Cardiac muscle cell (in vitro differentiated cells and primary cell): ENCODE measurements around the gene MYO3B. TPM values are rescaled to one million over a fixed set of nuclear protein-coding genes. Genes with fewer than 3 reads are reported as not detected.

Experiments
- DNase-seq, 2 donors: peaks; one replicate each; pipeline versions ENCODE4 v3.0.0 to v3.0.0-alpha.2; 2010 to 2017; ENCODE audit warnings: low read depth in 1 of 2, low spot score in 1 of 2
- H3K27ac ChIP-seq: fragments of 200-600 bp; sonication (generic); 2 replicates; pipeline ENCODE4 v1.5.1; 2016
- H3K27me3 ChIP-seq: fragments of 200-600 bp; sonication (generic); 2 replicates; pipeline ENCODE4 v1.6.0; 2016; ENCODE audit warnings: control low read depth
- H3K36me3 ChIP-seq: fragments of 200-600 bp; sonication (generic); 2 replicates; pipeline ENCODE4 v1.5.1; 2016; ENCODE audit warnings: control low read depth
- H3K4me1 ChIP-seq: fragments of 200-600 bp; sonication (generic); 2 replicates; pipeline ENCODE4 v1.8.1; 2017; ENCODE audit warnings: low read depth, mild to moderate bottlenecking, mixed run types
- H3K4me3 ChIP-seq: fragments of 200-600 bp; sonication (generic); 2 replicates; pipeline ENCODE4 v1.5.1; 2016; ENCODE audit warnings: mild to moderate bottlenecking
- H3K9me3 ChIP-seq: fragments of 200-600 bp; sonication (generic); 2 replicates; pipeline ENCODE4 v1.5.1; 2017; ENCODE audit warnings: low read depth, mild to moderate bottlenecking, control low read depth
- CTCF ChIP-seq: IDR thresholded peaks from 2 replicates; pipeline ENCODE4 v1.5.1; 2012; ENCODE audit warnings: low read depth, mild to moderate bottlenecking, low read length
- polyA plus RNA-seq: library from polyadenylated mRNA; unstranded; fragments of >200 nt; fragmentation: Nextera tagmentation; extraction: Ambion mirVana; gene quantifications from 2 replicates; pipeline ENCODE4 v1.2.1, GENCODE V29; 2016
- total RNA-seq: library from RNA; depleted of rRNA; stranded (reverse); fragments of >200 nt; gene quantifications from 2 replicates; pipeline ENCODE4 v1.2.3, GENCODE V29; 2016

MYO3B gene
- total and polyA plus RNA-seq, 2 experiments from 2014 or later = not detected

GRCh38 chr2:170689481-170689880, 511.5 kb downstream of the MYO3B start:
- DNase-seq = no peak
- H3K4me3 ChIP-seq = no peak overlapping the region
- H3K9me3 ChIP-seq = no peaks in the 10 kb centered on the region
- no peaks in the 10 kb centered on the region for H3K4me1 ChIP-seq
- no peak for TF ChIP-seq CTCF
- H3K36me3 ChIP-seq = no peaks in the 10 kb centered on the region
- no peak overlapping the region for H3K27ac ChIP-seq
- H3K27me3 ChIP-seq = no peaks in the 10 kb centered on the region

GRCh38 chr2:170690640-170691039, 512.7 kb downstream of the MYO3B start:
- peaks cover 8% of the 10 kb centered on the region for H3K4me1 ChIP-seq

GRCh38 chr2:170694316-170694715, 516.4 kb downstream of the MYO3B start:
- no peak for DNase-seq
- peaks cover 24% of the 10 kb centered on the region for H3K4me1 ChIP-seq
- TF ChIP-seq CTCF = no peak
- peaks cover 3% of the 10 kb centered on the region for H3K27me3 ChIP-seq
- no peak overlapping the region for H3K27ac ChIP-seq
- H3K9me3 ChIP-seq = no peaks in the 10 kb centered on the region
- no peaks in the 10 kb centered on the region for H3K36me3 ChIP-seq
- H3K4me3 ChIP-seq = no peak overlapping the region

More at GRCh38 chr2:170690640-170691039, 512.7 kb downstream of the MYO3B start:
- Histone ChIP-seq H3K27me3 (no peaks in the 10 kb centered on the region), H3K9me3 (no peaks in the 10 kb centered on the region), H3K4me3 (no peak overlapping the region), H3K27ac (no peak overlapping the region), H3K36me3 (no peaks in the 10 kb centered on the region)
- TF ChIP-seq CTCF = no peak
- no peak for DNase-seq

GRCh38 chr2:170695521-170696410, 517.8 kb downstream of the MYO3B start:
- H3K4me1 ChIP-seq = peaks cover 24% of the 10 kb centered on the region
- H3K36me3 ChIP-seq = no peaks in the 10 kb centered on the region
- no peak overlapping the region for H3K27ac ChIP-seq
- TF ChIP-seq CTCF = no peak
- peak in 1 of 2 donors; percentile 40 for DNase-seq
- no peaks in the 10 kb centered on the region for H3K9me3 ChIP-seq
- peaks cover 3% of the 10 kb centered on the region for H3K27me3 ChIP-seq
- no peak overlapping the region for H3K4me3 ChIP-seq

- H3K4me3 ChIP-seq = no peak overlapping the region
Measured at GRCh38 chr2:170696948-170697347, 519.0 kb downstream of the MYO3B start.

More at GRCh38 chr2:170696948-170697347, 519.0 kb downstream of the MYO3B start:
- Histone ChIP-seq H3K9me3 (no peaks in the 10 kb centered on the region), H3K27ac (no peak overlapping the region), H3K27me3 (peaks cover 3% of the 10 kb centered on the region), H3K36me3 (no peaks in the 10 kb centered on the region), H3K4me1 (peaks cover 24% of the 10 kb centered on the region)
- no peak for TF ChIP-seq CTCF
- DNase-seq = no peak
